Ishikawa (cell line): ENCODE results near the gene DCBLD2.

Experiments used
- EGR1 ChIP-seq: IDR thresholded peaks from 2 replicates; pipeline ENCODE4 v1.6.1; 2012
- EP300 ChIP-seq: IDR thresholded peaks from 2 replicates; pipeline ENCODE4 v1.6.1; 2012; ENCODE audit warnings: borderline replicate concordance
- NFIC ChIP-seq: IDR thresholded peaks from 2 replicates; pipeline ENCODE4 v1.6.1; 2012
- RAD21 ChIP-seq: IDR thresholded peaks from 2 replicates; pipeline ENCODE4 v1.6.1; 2012; ENCODE audit warnings: low read depth
- TCF12 ChIP-seq: IDR thresholded peaks from 2 replicates; pipeline ENCODE4 v1.6.1; 2012; ENCODE audit warnings: low read depth

DNA sequence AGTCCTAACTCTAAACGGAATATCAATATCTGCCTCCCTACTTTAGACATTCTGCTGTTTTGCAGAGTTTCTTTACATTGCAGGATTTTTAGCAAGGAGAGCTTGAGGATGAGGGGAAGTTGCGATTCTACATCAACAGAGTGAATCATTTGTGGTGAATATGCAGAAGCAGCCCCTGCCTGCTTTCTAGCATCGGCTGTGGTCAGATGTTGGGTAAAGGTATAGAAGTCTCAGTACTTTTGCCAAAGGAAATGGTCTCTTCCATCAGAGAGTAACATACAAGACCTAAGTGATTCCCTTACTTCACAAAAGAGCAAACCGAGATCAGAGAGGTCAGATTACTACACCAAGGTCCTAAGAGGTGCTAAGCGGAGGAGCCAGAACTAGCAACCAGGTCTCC is 123.1 kb downstream of the DCBLD2 start:
- TF ChIP-seq EGR1 (no peak), NFIC (no peak), EP300 (no peak), TCF12 (no peak), RAD21 (no peak)
